T1000 (cell line): Measurements from ENCODE around the gene KRT37.
"Not testable (repeated sequence)": the region's sequence is repeated elsewhere in the genome, so short reads cannot be mapped to it uniquely, and the experiment has no call there.

Experiments used
- DNase-seq: peaks from one replicate; lab custom pipeline; 2025; ENCODE audit warnings: mixed read lengths; lab: John Stamatoyannopoulos, UW

The KRT37 gene

DNA sequence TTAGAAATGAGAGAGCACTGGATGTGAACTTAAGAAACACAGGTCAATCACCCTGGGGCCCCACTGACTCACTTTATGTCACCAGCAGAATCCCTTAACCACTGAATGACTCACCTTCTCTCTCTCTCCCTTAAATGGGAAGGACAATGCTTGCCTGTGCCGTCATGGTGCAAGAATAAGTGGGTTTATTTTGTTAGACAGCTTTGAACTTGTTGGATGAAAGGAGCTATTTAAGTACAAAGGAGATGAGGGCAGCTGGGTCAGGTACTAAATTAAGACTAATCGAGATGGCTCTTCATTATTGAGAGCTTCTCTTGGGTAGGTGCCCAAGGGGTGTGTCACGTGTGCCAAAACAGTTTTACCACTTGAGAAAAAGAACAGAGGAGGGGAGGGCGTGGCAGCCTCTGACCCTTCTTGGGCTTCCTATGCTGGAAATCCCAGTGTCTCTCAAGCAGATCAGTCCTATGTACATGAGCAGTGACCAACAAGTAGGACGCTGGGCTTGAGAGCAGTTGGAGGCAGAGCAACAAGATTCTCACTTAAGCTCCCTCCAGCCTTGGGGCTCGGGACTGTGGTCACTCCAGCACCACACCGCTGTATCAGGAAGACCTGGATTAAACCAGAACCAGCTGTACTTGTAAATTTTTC is 20.2 kb downstream of the KRT37 start:
- peak; percentile 83 for DNase-seq

DNA sequence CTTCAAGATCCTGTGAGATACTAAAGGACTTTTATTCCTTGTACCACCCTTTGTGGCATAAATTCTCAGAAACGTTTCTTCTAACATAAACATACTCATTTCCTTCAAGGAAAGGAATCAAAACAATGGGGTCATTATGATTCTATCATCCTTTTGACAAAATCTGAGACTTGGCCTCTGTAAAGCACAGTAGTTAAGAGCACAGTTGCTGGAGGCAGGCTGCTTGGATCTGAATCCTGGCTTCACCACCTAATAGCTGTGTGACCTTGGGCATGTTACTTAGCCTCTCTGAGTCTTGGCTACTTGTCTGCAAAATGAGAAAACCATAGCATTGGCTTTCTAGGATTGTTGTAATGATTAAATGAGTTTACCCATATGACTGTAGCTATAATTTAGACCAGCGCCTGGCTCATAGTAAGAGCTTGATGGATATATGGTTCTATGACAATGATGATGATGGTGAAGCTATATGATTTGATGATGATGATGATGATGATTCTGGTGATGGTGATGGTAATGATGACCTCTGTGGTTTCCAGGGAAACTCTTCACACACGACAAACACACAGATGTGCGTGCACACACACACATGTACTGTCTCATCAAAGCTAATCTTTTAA is 20.9 kb downstream of the KRT37 start:
- no peak for DNase-seq

DNA sequence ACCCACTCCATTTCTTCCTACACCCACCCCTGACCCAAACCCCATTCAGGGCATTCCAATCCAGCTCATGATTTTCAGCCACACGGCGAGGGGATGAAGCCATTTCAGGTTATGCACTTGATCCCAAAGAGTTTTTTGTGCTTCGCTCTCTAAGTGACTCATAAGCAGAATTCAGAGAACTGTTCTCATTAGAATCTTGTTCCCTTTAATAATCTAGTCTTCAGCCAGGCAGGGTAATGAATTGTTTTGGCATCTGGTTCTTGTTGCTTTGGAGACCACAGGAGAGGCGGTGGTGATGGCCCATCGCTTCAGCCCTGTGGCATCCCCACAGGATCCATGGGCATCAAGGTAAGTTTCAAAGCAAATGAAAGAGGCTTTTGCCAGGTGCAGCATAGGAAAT is 22.2 kb downstream of the KRT37 start:
- DNase-seq: no peak

DNA sequence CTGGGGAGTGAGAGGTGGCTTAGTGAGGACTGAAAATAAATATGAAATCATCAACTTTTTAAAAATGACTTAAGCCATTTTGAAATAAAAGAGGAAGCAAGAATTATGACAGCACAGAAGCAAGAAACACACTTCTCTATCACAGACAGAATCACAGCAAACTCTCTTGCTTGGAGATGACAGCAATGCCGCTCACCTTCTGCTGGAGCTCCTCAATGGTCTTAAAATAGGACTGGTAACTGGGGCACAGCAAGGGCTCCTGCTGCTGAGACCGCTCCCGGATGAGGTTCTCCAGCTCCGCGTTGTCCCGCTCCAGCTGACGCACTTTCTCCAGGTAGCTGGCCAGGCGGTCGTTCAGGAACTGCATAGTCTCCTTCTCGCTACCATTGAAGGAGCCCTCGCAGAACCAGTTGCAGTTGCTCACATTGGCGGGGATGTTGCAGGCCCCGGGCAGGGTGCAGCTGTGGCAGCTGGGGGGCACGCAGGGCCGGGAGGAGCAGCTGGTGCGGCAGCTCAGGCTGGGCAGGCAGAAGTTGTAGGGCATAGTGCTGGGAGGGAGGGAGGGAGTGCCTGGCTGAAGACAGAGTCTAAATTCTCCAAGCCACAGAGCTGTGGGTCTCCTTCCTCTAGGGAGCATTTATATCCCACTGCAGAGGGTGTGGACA is 27.3 kb downstream of the KRT37 start, which contains the start of gene KRT31:
KRT31 (minus strand) TSS at position 613 of the 665 bp plus-strand sequence; CDS start at position 544, 69 bp downstream.
- DNase-seq: no peak

DNA sequence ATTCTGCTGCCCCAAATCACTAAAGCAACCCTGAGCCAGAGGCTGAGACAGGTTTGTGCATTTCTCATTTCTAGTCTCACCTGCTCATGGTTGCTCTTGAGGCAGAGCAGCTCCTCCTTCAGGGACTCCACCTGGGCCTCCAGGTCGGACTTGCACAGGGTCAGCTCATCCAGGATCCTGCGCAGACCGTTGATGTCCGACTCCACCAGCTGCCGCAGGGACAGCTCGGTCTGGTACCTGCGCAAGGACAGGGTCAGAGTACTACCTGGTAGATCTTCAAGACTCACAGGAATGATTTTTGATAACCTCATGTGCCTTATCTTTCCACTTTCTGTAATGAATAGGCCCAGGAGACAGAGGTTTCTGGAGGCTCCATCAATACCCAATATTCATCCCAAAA is 28.0 kb downstream of the KRT37 start:
- no peak for DNase-seq

DNA sequence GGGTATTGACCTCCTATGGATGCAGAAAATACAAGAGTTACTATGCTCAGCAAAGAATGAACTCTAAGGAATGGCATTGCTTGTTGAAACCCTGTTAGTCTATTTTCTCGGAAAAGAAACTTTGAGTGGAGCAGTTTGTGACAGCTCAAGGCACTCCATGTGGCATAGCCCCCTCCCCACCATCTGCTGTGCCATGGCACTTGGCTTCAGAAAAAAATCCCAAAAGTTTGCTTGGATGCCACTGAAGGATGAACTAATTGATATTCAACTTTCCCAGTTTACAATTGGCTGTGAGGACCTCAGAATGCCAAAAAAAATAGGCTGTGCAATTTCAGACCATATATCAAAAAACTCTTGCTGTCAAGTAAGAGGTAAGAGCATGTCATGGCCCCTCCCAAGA is 28.8 kb downstream of the KRT37 start:
- DNase-seq: no peak

DNA sequence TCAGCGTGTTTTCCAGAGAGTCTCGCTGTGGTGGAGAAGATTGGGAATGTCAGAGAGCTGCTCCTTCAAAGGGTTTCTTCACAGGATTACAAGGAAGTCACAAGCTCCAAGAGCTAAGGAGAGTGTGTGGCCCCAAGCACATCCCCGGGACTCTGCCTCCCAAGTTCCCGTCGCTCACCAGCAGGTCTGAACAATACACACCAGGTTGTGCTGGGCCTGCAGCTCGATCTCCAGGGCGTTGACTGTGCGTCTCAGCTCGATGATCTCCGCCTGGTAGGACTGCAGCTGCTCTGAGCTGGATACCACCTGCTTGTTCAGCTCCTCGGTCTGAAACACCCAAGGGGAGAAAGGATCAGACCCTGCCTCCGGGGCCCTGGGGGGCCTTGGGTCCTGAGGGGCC is 29.3 kb downstream of the KRT37 start:
- not testable (repeated sequence) for DNase-seq

DNA sequence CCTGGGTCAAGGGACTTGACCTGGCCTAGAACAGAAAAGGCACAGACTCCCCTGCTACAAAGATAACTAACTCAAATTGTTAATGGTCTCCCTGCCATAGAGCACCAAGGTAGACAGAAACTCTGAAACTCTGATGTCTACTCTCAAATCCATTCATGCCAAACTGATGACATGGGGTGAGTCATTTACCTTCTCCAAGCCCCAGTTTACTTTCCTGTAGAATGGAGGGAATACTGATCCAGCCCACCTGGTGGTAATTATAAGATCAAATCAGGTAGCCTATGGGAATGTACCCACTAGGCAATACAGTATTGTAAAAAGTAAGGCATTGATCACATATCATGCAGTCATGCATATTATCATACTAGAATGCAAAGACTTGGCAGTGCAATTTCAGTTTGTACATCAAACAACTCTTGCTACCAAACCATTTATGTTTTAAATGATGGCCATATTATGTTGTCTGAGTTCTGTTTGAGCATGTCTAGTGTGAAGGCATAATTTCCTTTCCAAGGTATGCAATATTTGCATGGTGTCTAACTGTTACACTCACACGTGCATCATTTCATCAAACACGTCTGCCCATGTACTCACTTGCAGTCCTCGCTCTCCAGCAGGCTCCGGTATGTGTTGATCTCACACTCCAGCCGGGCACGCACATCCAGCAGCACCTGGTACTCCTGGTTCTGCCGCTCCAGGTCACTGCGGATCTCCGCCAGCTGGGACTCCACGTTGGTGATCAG is 30.0 kb downstream of the KRT37 start:
- no peak for DNase-seq

DNA sequence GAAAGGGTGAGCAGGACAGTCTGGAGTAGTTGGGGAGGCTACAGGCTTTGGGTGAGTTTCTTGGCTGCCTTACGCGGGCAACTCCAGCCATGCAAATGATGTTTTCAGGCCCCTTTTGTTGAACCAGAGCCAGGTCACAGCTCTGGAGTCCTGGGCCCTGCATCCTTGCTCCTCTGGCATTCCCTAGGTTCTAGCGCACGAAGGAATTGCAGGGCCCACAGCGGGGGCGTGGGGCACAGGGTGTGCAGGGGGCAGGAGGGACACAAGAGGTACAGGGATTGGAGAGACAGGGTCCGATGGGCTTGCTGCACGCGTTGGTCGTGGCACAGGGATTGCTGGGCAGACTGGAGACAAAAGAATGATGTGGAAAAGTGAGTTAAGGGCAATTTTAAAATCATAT is 30.6 kb downstream of the KRT37 start:
- DNase-seq: no peak

DNA sequence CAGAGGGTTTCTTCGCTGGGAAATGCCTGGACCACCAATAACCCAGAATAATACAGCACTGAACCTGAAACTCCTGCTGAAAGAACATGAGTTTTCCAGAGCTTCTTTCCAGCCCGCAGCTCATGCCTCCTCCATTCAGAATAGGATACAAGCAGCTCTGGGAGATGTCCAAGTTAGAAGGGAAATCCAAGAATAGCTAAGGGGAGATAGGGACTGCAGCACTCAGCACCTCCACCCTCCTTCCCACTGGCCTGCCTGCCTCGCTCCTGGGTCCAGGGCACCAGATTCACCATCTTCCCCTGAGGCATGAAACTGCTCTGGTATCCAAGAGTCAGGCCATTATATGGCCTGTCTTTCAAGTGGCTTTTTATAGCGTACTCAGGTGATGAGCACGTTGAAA is 31.1 kb downstream of the KRT37 start:
- no peak for DNase-seq

DNA sequence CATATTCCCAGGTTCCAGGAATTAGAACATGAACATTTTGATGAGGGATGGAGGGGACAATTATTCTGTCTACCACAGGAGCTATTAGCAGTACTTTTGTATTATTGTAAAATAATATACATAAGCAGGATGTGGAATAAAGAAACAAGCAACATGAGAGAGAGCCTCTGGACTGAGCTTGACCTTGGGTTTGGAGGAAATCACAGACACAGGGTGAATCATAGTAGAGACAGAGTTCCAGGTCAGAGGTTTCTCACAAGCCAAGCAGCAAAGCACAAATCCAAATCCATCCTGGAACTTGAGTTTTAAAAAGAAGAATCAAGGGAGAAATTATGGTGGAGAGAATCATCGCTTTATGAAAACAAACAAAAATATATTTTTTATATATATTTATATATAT is 32.1 kb downstream of the KRT37 start:
- DNase-seq: no peak

DNA sequence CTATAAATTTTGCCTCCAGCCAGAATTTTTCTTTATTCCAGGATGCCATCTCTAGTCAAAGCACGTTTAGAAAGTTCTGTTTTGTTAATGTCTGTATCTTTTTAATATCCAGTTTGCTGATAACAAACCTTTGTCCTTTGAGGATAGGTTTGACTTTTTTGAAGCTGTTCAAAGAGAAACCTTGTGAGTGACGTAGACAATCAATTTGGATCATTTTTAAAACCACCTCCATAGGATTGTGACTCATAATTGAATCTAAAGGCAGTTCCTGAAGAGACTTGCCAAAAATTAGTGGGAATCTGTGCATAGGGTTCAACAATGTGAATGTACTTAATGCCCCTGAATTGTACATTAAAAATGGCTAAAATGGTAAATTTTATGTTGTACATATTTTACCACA is 32.9 kb downstream of the KRT37 start:
- no peak for DNase-seq

DNA sequence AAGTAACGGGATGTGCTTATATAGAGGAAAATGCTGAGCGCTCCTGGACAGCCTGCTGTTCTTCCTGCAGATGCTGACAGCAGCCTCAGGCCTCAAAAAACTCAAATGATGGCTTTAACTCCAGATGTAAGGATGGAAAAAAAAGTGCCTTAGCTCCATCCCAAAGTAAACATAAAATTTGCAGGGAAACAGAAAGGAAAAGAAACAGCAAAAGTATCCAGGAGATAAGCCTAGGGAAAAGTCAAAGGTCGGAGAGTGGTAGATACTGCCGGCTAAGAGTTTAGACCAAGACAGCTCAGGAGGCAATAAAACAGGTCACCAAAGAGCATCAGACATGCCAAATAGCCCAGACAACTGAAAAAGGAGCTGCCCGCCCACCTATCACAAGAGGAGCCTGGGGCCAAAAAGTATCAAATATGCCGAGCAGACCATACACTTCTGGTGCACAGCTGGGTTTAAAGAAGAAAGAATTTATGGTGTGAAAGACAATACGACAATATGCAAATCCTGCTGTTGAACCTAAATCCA is 33.9 kb downstream of the KRT37 start:
- no peak for DNase-seq

DNA sequence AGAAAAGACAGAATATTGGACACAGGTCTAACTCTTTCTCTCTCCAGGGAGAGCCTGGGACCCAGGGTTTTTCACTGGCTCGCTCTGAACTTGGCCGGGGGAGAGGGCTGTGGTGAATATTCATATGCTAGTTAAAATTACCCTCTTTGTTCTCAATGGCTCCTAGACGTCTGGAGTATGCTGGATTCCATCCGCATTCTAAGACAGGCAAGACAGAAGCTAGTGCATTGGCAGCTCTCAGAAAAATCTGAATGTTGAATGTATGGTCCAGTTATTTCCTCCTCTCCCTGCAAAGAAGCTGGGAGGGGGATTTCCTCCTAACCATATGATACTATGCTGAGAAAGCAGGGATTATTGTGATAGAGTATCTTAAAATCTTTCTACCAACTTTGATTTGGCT is 36.7 kb downstream of the KRT37 start:
- no peak for DNase-seq

DNA sequence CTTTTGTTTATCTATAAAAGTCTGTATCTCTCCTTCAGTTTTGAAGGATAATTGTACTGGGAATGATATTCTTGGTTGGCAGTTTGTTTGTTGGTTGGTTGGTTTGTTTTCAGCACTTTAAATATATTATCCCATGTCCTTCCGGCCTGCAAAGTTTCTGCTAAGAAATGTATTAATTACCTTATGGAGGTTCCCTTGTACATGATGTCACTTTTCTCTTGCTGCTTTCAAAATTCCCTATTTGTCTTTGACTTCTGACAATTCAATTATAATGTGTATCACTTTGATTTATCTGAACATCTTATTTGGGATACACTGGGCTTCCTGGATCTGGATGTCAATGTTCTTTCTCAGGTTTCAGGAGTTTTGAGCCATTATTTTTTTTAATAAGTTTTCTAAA is 38.2 kb downstream of the KRT37 start:
- no peak for DNase-seq

DNA sequence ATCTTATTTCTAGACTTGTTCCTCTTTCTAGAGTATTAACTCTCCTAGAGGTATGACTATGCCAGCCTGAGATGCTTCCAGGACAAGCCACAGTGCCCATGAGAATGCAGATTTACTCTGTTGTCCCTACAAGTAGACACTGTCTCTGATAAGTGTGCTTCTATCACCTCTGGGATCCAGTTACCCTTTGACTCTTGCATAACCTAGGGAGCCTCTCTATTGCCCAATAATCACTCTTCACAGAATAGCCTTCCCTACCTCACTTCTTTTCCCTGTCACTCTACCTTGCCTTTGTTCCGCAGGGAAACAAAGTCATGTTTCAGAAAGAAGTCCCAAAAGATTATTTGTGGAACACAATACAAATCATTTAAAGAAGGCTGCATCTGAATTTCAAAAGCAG is 40.7 kb downstream of the KRT37 start:
- no peak for DNase-seq

DNA sequence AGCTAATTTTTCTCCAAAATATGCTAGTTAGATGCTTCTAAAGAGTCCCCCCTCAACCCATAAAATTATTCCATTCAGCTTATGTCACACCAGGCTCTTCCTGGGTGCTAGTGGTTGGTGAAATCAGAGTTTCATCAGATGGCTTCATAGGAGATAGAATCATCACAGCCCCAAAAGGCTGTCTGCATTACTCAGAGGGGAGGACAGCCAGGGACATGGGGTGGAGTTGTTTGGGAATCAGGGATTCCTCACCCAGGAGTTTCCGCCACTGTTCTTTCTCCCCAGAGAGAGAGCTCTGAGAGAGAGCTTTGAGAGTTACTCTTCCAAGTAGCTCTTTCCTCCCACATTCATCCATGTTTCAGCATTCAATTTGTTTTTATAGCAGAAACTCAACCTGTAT is 42.0 kb downstream of the KRT37 start:
- no peak for DNase-seq

DNA sequence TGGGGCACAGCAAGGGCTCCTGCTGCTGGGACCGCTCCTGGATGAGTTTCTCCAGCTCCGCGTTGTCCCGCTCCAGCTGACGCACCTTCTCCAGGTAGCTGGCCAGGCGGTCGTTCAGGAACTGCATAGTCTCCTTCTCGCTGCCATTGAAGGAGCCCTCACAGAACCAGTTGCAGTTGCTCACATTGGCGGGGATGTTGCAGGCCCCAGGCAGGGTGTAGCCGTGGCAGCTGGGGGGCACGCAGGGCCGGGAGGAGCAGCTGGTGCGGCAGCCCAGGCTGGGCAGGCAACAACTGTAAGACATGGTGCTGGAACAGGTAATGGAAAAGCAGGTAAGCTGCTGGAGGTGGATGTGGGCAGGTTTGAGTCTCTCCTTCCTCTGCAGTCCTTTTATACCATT is 42.4 kb downstream of the KRT37 start, which contains the start of gene KRT34:
KRT34 (minus strand) TSS at position 364 of the 400 bp plus-strand sequence; CDS start at position 304, 60 bp downstream.
- not testable (repeated sequence) for DNase-seq

DNA sequence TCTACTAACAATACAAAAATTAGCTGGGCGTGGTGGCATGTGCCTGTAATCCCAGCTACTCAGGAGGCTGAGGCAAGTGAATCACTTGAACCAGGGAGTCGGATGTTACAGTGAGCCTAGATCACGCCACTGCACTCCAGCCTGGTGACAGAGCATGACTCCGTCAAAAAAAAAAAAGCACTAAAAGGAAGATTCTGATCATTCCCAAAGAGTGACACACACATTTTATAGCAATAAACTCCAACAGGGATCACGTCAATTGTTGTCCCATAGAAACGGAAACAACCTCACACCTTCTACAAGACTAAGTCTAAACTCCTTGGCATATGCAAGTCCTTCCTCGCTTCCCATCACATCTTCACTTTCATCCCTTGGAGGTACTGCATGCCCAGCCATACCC is 44.3 kb downstream of the KRT37 start:
- peak; percentile 72 for DNase-seq

DNA sequence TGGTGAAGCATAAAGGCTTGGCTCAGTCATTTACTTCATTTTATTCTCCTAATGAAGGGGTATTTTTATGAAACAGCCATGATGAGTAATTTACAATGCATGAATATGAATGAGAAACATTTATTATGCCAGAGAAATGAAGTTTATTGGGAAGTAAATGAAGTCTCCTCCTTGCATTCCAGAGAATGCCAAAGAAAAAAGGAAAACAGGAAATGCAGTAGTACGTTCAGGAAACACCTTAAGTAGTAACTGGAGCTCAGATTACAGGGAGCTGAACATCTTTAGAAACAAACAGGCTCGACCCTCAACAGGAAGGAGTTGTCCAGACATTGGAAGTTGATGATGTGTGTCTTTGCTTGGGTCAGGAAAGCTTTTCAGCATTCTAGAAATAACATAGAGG is 46.8 kb downstream of the KRT37 start:
- DNase-seq: no peak
